ENCODE results near the gene LAMB4.

DNA sequence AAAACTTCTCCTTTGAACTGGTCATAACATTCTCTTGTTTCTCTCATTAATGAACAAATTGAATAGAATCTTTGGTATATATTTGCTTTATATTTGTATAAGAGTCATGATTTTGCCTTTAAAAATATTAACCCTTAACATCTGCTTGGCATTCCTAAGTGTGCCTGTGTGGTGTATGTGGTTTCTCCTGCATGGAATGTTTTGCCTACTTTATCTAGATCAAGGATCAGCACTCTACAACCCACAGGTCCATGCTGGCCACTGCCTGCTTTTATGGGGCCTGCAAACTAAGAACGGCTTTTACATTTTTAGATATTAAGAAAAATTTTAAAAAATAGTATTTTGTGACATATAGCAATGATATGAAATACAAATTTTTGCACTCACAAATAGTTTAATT is 4.3 kb upstream of the LAMB4 start:
- TF ChIP-seq, protein P1, sequence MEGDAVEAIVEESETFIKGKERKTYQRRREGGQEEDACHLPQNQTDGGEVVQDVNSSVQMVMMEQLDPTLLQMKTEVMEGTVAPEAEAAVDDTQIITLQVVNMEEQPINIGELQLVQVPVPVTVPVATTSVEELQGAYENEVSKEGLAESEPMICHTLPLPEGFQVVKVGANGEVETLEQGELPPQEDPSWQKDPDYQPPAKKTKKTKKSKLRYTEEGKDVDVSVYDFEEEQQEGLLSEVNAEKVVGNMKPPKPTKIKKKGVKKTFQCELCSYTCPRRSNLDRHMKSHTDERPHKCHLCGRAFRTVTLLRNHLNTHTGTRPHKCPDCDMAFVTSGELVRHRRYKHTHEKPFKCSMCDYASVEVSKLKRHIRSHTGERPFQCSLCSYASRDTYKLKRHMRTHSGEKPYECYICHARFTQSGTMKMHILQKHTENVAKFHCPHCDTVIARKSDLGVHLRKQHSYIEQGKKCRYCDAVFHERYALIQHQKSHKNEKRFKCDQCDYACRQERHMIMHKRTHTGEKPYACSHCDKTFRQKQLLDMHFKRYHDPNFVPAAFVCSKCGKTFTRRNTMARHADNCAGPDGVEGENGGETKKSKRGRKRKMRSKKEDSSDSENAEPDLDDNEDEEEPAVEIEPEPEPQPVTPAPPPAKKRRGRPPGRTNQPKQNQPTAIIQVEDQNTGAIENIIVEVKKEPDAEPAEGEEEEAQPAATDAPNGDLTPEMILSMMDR (IDR thresholded peaks at IDR 0.05; ENCODE audit: low read depth, low read length, poor library complexity, severe bottlenecking) = no peak
- TF ChIP-seq EZH2phosphoT487 (IDR thresholded peaks at IDR 0.05; ENCODE audit: borderline replicate concordance, low read length) = no peak
